A549 (cell line): ENCODE results near the gene PTPRG. TPM values are rescaled to one million over a fixed set of nuclear protein-coding genes. Genes with fewer than 3 reads are reported as not detected.

Experiments used
- ATAC-seq, 2 experiments: fragments of 200-7000 bp in 1 of 2; fragments of >200 bp in 1 of 2; cut with Nextera tagmentation in 1 of 2; cut with Tn5 transposase in 1 of 2; 3 replicates each; pipeline versions ENCODE4 v1.8.0 to v1.9.1; 2018 to 2020; ENCODE audit warnings: mild to moderate bottlenecking in 1 of 2, moderate library complexity in 1 of 2
- CTCF ChIA-PET: fragments of 300-600 bp; sonication (Branson Sonifier 250); formaldehyde crosslinking; extraction: SDS; loops from one replicate; lab custom pipeline; 2021; ENCODE audit warnings: antibody characterized with exemption, inconsistent platforms; lab: Yijun Ruan, JAX
- POLR2A ChIA-PET: fragments of 350-600 bp; formaldehyde crosslinking; extraction: SDS; loops from one replicate; lab custom pipeline; 2021; ENCODE audit warnings: antibody characterized with exemption, inconsistent platforms; lab: Yijun Ruan, JAX
- DNase-seq, 2 experiments: peaks; one replicate each; pipeline versions ENCODE4 v3.0.0 to v3.0.0-alpha.2; 2011 to 2016; ENCODE audit warnings: low read depth in 1 of 2, low spot score in 1 of 2
- FAIRE-seq: peaks from 2 replicates; lab custom pipeline; 2011; peaks lifted over from hg19 to GRCh38; lab: Jason Lieb, UNC
- H3K27ac ChIP-seq, 2 experiments: fragments of >200 bp; sonication (Bioruptor Twin); formaldehyde crosslinking; 3 replicates each; pipeline ENCODE4 v1.5.1; 2016 to 2017
- H3K4me1 ChIP-seq: fragments of >200 bp; sonication (Bioruptor Twin); formaldehyde crosslinking; 3 replicates; pipeline ENCODE4 v1.6.1; 2016
- H3K4me2 ChIP-seq: fragments of >200 bp; sonication (Bioruptor Twin); formaldehyde crosslinking; 3 replicates; pipeline ENCODE4 v1.6.1; 2016
- H3K4me3 ChIP-seq: fragments of >200 bp; sonication (Bioruptor Twin); formaldehyde crosslinking; 3 replicates; pipeline ENCODE4 v1.5.1; 2016
- H3K9me3 ChIP-seq: fragments of >200 bp; sonication (Bioruptor Twin); formaldehyde crosslinking; 3 replicates; pipeline ENCODE4 v1.6.1; 2016
- CBX8 ChIP-seq: fragments of 200-600 bp; sonication (generic); IDR thresholded peaks from 2 replicates; pipeline ENCODE4 v1.6.1; 2016
- CHD2 ChIP-seq: fragments of 150-350 bp; IDR thresholded peaks from 2 replicates; pipeline ENCODE4 v1.6.1; 2014; ENCODE audit warnings: low read length; ENCODE audit not compliant: partially characterized antibody
- EHMT2 ChIP-seq: fragments of 200-600 bp; sonication (generic); IDR thresholded peaks from 2 replicates; pipeline ENCODE4 v1.6.1; 2016; ENCODE audit warnings: antibody characterized with exemption, low read depth, mild to moderate bottlenecking, moderate library complexity
- EP300 ChIP-seq, 2 experiments: fragments of >200 bp; sonication (Bioruptor Twin); formaldehyde crosslinking; IDR thresholded peaks; 2 replicates in 1 of 2; 3 replicates in 1 of 2; pipeline ENCODE4 v1.6.1; 2016 to 2017
- FOSL2 ChIP-seq, 2 experiments: fragments of 450-650 bp in 1 of 2; fragments of >200 bp in 1 of 2; sonication (Bioruptor Twin) in 1 of 2; formaldehyde crosslinking; IDR thresholded peaks; 2 replicates each; pipeline versions ENCODE4 v1.5.0 to v1.6.1; 2016 to 2020; ENCODE audit warnings: mild to moderate bottlenecking in 1 of 2, moderate library complexity in 1 of 2
- FOXS1 ChIP-seq: fragments of 250-450 bp; sonication (Bioruptor Pico); IDR thresholded peaks from 2 replicates; pipeline ENCODE4 v1.5.0; 2020; ENCODE audit warnings: mild to moderate bottlenecking, moderate library complexity
- GATA3 ChIP-seq: IDR thresholded peaks from 2 replicates; pipeline ENCODE4 v1.6.1; 2012; ENCODE audit warnings: borderline replicate concordance
- HEYL ChIP-seq: fragments of 250-450 bp; sonication (Bioruptor Pico); IDR thresholded peaks from 2 replicates; pipeline ENCODE4 v1.8.0; 2021; ENCODE audit warnings: mild to moderate bottlenecking, moderate library complexity
- HOXB5 ChIP-seq: fragments of 250-450 bp; sonication (Bioruptor Pico); IDR thresholded peaks from 2 replicates; pipeline ENCODE4 v1.5.0; 2020; ENCODE audit warnings: mild to moderate bottlenecking, moderate library complexity
- JUN ChIP-seq, 2 experiments: fragments of >200 bp; sonication (Bioruptor Twin); formaldehyde crosslinking; IDR thresholded peaks; 2 replicates in 1 of 2; 3 replicates in 1 of 2; pipeline ENCODE4 v1.6.1; 2016 to 2017
- JUNB ChIP-seq: fragments of >200 bp; sonication (Bioruptor Twin); formaldehyde crosslinking; IDR thresholded peaks from 2 replicates; pipeline ENCODE4 v1.6.1; 2016
- KDM5A ChIP-seq: fragments of 200-600 bp; sonication (generic); IDR thresholded peaks from 2 replicates; pipeline ENCODE4 v1.6.1; 2016; ENCODE audit warnings: antibody characterized with exemption, mild to moderate bottlenecking
- NFE2L2 ChIP-seq: fragments of 150-350 bp; conservative IDR thresholded peaks from 2 replicates; pipeline ENCODE4 v1.6.1; 2014; ENCODE audit warnings: low read length
- NR3C1 ChIP-seq: fragments of >200 bp; sonication (Bioruptor Twin); formaldehyde crosslinking; IDR thresholded peaks from 3 replicates; pipeline ENCODE4 v1.6.1; 2017
- POLR2A ChIP-seq: IDR thresholded peaks from 2 replicates; pipeline ENCODE4 v1.6.1; 2012; ENCODE audit warnings: mild to moderate bottlenecking, low read length
- RAD21 ChIP-seq, 2 experiments: fragments of >200 bp in 1 of 2; sonication (Bioruptor Twin) in 1 of 2; formaldehyde crosslinking in 1 of 2; IDR thresholded peaks in 1 of 2; conservative IDR thresholded peaks in 1 of 2; 2 replicates in 1 of 2; 3 replicates in 1 of 2; pipeline ENCODE4 v1.6.1; 2012 to 2018; ENCODE audit warnings: inconsistent platforms in 1 of 2
- RCOR1 ChIP-seq: fragments of 150-350 bp; IDR thresholded peaks from 2 replicates; pipeline ENCODE4 v1.6.1; 2014; ENCODE audit warnings: antibody characterized with exemption, low read length, low read depth
- RFX5 ChIP-seq: fragments of 450-650 bp; IDR thresholded peaks from 2 replicates; pipeline ENCODE4 v1.7.1; 2014; ENCODE audit warnings: antibody characterized with exemption, mild to moderate bottlenecking, moderate library complexity
- RNF2 ChIP-seq: fragments of 200-600 bp; sonication (generic); IDR thresholded peaks from 2 replicates; pipeline ENCODE4 v1.6.1; 2016; ENCODE audit warnings: low read depth, mild to moderate bottlenecking, antibody characterized with exemption, moderate library complexity, borderline replicate concordance
- TFCP2L1 ChIP-seq: fragments of 250-450 bp; sonication (Bioruptor Pico); IDR thresholded peaks from 2 replicates; pipeline ENCODE4 v1.5.0; 2021; ENCODE audit warnings: mild to moderate bottlenecking
- ZC3H11A ChIP-seq: fragments of 450-650 bp; IDR thresholded peaks from 2 replicates; pipeline ENCODE4 v1.6.1; 2014; ENCODE audit warnings: antibody characterized with exemption, mild to moderate bottlenecking
- ZNF302 ChIP-seq: fragments of 250-450 bp; sonication (Bioruptor Pico); IDR thresholded peaks from 2 replicates; pipeline ENCODE4 v1.9.0; 2021; ENCODE audit warnings: inconsistent platforms, mild to moderate bottlenecking, moderate library complexity
- WGBS: methylation state at CpG from one replicate; pipeline ENCODE4 v1.1.6; 2017; ENCODE audit errors: missing lambda C conversion rate; 5-methylcytosine and 5-hydroxymethylcytosine counted together
- polyA plus RNA-seq, 4 experiments: library from polyadenylated mRNA; depleted of rRNA in 3 of 4; stranded (reverse); fragments of >200 nt; fragmentation: RNase III in 1 of 4; extraction: RNeasy Plus Mini Kit Qiagen cat#74134 plus additional on column Dnase treatment in 1 of 4; gene quantifications; 2 replicates in 3 of 4; 3 replicates in 1 of 4; pipeline ENCODE4 v1.2.3, GENCODE V29; 2011 to 2017
- TF ChIP-seq, protein P1 (sequence below): IDR thresholded peaks from 2 replicates; pipeline ENCODE4 v1.6.1; 2012
- TF ChIP-seq, protein P2 (sequence below): IDR thresholded peaks from 2 replicates; pipeline ENCODE4 v1.6.1; 2012
- TF ChIP-seq, protein P3 (sequence below): fragments of 150-350 bp; IDR thresholded peaks from 2 replicates; pipeline ENCODE4 v1.6.1; 2014; ENCODE audit warnings: low read depth, mild to moderate bottlenecking, low read length
- TF ChIP-seq, protein P4 (sequence below): fragments of 450-650 bp; IDR thresholded peaks from 2 replicates; pipeline ENCODE4 v1.6.1; 2014; ENCODE audit warnings: antibody characterized with exemption
- TF ChIP-seq, protein P5 (sequence below): fragments of 250-450 bp; sonication (Bioruptor Pico); IDR thresholded peaks from 2 replicates; pipeline ENCODE4 v1.5.0; 2020; ENCODE audit warnings: low read depth, mild to moderate bottlenecking, moderate library complexity

The PTPRG gene
- polyA plus RNA-seq, 2 of the 4 experiments (the other 2 are of a cell fraction) = 4.5 to 4.8 TPM

DNA sequence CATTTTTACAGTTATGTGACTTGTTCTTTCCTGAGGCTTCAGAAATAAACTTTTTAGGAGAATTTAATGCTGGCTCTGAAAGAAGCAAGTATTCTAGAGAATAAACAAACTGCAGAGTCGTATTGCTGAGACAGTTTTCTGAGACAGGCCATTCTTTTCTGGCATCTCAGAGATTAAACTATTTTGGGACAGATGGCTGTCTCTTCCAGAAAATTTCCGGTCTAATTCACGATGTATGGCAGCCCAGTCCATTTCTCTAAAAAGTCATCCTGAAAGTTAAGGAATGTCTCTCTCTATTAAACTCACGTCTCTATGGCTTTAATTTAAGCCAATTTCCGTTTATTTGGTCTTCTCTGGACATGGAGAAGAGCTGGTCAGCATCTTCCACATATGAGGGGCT, 603.4 kb downstream of the PTPRG start (continued):
- TF ChIP-seq ZC3H11A (no peak), FOSL2 (IDR thresholded peaks at IDR 0.05) (no peak), FOSL2 (CRISPR knock-in tag; IDR thresholded peaks at IDR 0.05) (no peak), RNF2 (no peak), RFX5 (no peak), KDM5A (no peak)
- TF ChIP-seq, protein P1, sequence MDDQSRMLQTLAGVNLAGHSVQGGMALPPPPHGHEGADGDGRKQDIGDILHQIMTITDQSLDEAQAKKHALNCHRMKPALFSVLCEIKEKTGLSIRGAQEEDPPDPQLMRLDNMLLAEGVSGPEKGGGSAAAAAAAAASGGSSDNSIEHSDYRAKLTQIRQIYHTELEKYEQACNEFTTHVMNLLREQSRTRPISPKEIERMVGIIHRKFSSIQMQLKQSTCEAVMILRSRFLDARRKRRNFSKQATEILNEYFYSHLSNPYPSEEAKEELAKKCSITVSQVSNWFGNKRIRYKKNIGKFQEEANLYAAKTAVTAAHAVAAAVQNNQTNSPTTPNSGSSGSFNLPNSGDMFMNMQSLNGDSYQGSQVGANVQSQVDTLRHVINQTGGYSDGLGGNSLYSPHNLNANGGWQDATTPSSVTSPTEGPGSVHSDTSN = no peak

DNA sequence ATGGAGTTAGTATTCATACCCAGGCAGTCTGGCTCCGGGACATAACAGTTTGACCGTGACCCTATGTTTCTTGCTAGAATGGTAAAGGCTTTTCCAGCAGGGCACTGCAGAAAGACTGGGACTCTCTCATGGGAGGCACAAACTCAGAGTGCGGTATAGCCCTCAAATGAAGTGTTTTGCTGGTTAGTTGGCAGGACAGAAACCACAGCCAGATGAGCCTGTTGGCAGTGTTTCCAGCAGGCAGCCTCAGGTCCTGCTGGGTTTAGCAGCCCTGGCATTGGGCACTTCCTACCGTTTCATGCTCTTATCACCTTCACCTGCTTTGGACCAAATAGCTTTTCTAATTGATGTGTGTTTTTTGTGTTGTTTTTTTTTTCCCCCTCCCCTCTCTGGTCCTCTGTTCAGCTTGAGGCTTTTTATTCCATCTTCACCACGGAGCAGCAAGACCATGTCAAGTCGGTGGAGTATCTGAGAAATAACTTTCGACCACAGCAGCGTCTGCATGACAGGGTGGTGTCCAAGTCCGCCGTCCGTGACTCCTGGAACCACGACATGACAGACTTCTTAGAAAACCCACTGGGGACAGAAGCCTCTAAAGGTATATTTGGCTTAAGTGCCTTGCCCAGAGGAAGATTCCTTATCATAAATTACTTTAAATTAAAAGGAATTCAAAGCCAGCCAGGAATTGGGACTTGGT, 606.3 kb downstream of the PTPRG start:
- no peak for DNase-seq
- CTCF ChIA-PET = interaction anchor here (0.5 to 1.5 kb wide), 2 partner anchors 8 to 21 kb away, joined by 4 to 5 read pairs; no protein-coding TSS in a partner anchor
- H3K4me1 ChIP-seq = no peaks in the 10 kb centered on the region
- TF ChIP-seq ZNF302 (CRISPR knock-in tag) = no peak
- no peak for TF ChIP-seq CHD2
- no peak for TF ChIP-seq RAD21 (conservative IDR thresholded peaks at IDR 0.05 in 1 of 2, IDR thresholded peaks at IDR 0.05 in 1 of 2)
- TF ChIP-seq HOXB5 (CRISPR knock-in tag) = no peak
- TF ChIP-seq, protein P2, sequence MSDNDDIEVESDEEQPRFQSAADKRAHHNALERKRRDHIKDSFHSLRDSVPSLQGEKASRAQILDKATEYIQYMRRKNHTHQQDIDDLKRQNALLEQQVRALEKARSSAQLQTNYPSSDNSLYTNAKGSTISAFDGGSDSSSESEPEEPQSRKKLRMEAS = no peak
- TF ChIP-seq CBX8 = no peak
- TF ChIP-seq EHMT2 = no peak
- TF ChIP-seq, all 56 proteins: peak for 0
- no peaks in the 10 kb centered on the region for H3K9me3 ChIP-seq
- ATAC-seq (no peak), FAIRE-seq (no peak)
- 46% methylated on average over 12 of the region's 12 CpGs for WGBS
- H3K4me3 ChIP-seq = no peak overlapping the region
- H3K27ac ChIP-seq = no peak overlapping the region
- POLR2A ChIA-PET = no interaction called here
- no peak overlapping the region for H3K4me2 ChIP-seq

DNA sequence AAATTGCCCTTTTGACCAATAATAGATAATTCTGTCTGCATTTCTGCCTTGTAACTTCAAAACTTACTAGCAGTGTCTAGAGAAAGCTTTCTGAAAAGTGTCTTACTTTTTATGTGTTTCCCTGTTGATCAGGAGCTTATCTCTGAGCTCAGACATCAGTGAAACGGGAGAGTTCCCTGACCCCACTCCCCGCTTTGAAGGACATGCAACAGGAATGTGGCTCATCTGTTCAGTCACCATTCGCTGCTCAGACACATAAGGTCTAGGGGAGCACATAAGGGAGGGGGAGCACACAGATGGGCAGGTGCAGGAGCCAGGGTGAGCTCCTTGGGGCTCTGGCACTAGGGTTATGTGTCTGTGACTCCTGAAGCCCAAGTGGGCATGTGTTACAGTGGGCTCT, 607.0 kb downstream of the PTPRG start:
- no peak for TF ChIP-seq JUNB
- TF ChIP-seq, protein P3, sequence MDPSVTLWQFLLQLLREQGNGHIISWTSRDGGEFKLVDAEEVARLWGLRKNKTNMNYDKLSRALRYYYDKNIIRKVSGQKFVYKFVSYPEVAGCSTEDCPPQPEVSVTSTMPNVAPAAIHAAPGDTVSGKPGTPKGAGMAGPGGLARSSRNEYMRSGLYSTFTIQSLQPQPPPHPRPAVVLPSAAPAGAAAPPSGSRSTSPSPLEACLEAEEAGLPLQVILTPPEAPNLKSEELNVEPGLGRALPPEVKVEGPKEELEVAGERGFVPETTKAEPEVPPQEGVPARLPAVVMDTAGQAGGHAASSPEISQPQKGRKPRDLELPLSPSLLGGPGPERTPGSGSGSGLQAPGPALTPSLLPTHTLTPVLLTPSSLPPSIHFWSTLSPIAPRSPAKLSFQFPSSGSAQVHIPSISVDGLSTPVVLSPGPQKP = no peak
- no peak for FAIRE-seq
- no peak overlapping the region for H3K27ac ChIP-seq
- ChIA-PET CTCF (interaction anchor here (1.5 kb wide), 1 partner anchor 21 kb away, joined by 5 read pairs; no protein-coding TSS in a partner anchor), POLR2A (no interaction called here)
- no peak for ATAC-seq
- DNase-seq = no peak
- H3K4me2 ChIP-seq = no peak overlapping the region
- 15% methylated on average over 2 of the region's 3 CpGs for WGBS
- H3K4me3 ChIP-seq = no peak overlapping the region
- no peaks in the 10 kb centered on the region for H3K4me1 ChIP-seq
- H3K9me3 ChIP-seq = no peaks in the 10 kb centered on the region

DNA sequence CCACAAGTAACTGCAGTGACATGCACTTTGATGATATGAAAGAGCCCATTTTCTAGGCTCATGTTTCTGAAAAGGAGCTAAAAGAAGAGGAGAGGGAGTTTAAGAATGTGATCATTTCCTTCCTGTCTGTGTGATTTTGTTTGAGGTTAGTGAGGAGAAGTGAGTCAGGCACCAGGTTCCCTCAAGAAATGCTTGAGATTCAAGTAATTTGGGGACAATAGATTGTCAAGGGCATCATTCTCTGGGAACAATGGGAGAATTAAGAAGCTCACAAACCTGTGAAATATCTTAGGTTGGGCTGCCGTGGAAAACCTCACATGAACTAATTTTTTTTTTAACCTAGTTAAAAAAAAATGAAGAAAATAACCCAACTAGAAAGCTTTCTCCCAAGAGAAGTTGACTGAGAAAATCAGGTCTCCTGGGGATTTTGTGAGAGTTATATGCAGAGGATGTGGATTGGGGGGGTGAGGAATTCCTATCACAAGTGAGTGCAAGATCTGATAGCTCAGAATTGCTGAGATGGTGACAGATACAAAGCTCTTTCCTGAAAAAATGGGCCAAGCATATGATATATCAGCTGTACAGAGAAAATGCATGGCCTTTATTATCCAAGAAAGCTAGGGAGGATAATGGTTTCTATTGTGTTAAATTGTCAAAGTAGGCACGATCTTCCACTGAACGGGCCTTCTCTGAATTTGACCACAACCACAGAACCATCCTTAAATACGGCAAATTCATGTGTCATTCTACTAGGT, 608.7 kb downstream of the PTPRG start:
- no peak for FAIRE-seq
- DNase-seq = no peak
- WGBS = 36% methylated on average over 4 of the region's 4 CpGs
- Histone ChIP-seq H3K27ac (no peak overlapping the region), H3K9me3 (no peaks in the 10 kb centered on the region), H3K4me2 (no peak overlapping the region), H3K4me3 (no peak overlapping the region), H3K4me1 (no peaks in the 10 kb centered on the region)
- ATAC-seq = no peak
- ChIA-PET CTCF (no interaction called here), POLR2A (no interaction called here)
- no peak for TF ChIP-seq HEYL
- no peak for TF ChIP-seq NR3C1
- TF ChIP-seq, protein P4, sequence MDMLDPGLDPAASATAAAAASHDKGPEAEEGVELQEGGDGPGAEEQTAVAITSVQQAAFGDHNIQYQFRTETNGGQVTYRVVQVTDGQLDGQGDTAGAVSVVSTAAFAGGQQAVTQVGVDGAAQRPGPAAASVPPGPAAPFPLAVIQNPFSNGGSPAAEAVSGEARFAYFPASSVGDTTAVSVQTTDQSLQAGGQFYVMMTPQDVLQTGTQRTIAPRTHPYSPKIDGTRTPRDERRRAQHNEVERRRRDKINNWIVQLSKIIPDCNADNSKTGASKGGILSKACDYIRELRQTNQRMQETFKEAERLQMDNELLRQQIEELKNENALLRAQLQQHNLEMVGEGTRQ = no peak
- TF ChIP-seq HOXB5 (CRISPR knock-in tag) = no peak
- no peak for TF ChIP-seq NFE2L2
- TF ChIP-seq CHD2 = no peak
- TF ChIP-seq, protein P5, sequence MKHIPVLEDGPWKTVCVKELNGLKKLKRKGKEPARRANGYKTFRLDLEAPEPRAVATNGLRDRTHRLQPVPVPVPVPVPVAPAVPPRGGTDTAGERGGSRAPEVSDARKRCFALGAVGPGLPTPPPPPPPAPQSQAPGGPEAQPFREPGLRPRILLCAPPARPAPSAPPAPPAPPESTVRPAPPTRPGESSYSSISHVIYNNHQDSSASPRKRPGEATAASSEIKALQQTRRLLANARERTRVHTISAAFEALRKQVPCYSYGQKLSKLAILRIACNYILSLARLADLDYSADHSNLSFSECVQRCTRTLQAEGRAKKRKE (CRISPR knock-in tag) = no peak
- no peak for TF ChIP-seq POLR2A
- TF ChIP-seq RAD21 (conservative IDR thresholded peaks at IDR 0.05 in 1 of 2, IDR thresholded peaks at IDR 0.05 in 1 of 2) = no peak
- no peak for TF ChIP-seq FOXS1 (CRISPR knock-in tag)
- no peak for TF ChIP-seq RCOR1
- no peak for TF ChIP-seq GATA3
- TF ChIP-seq TFCP2L1 (CRISPR knock-in tag) = no peak
- TF ChIP-seq EP300 (IDR thresholded peaks at IDR 0.05) = no peak
- no peak for TF ChIP-seq JUN (IDR thresholded peaks at IDR 0.05)
